Endothelial cell of umbilical vein (primary cell): ENCODE results near the gene NFATC1. TPM values are rescaled to one million over a fixed set of nuclear protein-coding genes. Genes with fewer than 3 reads are reported as not detected.

ENCODE experiments used
- BruUV-seq: library from RNA; stranded (reverse); fragments of 400-500 nt; replicated peaks from 2 replicates; lab custom pipeline; 2021; lab: Mats Ljungman, UMichigan
- CTCF ChIA-PET: fragments of 300-600, 350-600 bp; sonication (Branson Sonifier 250); formaldehyde crosslinking; loops from one replicate; lab custom pipeline; 2021; ENCODE audit warnings: antibody characterized with exemption, inconsistent platforms; lab: Charles Lee
- POLR2A ChIA-PET: fragments of 300-600, 350-600 bp; sonication (Branson Sonifier 250); formaldehyde crosslinking; loops from one replicate; lab custom pipeline; 2021; ENCODE audit warnings: antibody characterized with exemption, inconsistent platforms; lab: Charles Lee
- DNase-seq: peaks from one replicate; pipeline ENCODE4 v3.0.0-alpha.2; 2011; ENCODE audit warnings: low read depth, low spot score
- FAIRE-seq: peaks from 2 replicates; lab custom pipeline; 2011; peaks lifted over from hg19 to GRCh38; lab: Jason Lieb, UNC
- H2AFZ ChIP-seq: 2 replicates; pipeline ENCODE4 v1.6.0; 2012; ENCODE audit warnings: low read depth, low read length, control low read depth, inconsistent platforms
- H3K27ac ChIP-seq: 2 replicates; pipeline ENCODE4 v1.5.1; 2011; ENCODE audit warnings: low read depth, mild to moderate bottlenecking, control low read depth, low read length, moderate library complexity; ENCODE audit not compliant: insufficient read depth
- H3K27me3 ChIP-seq, 2 experiments: 2 replicates each; pipeline versions ENCODE4 v1.6.0 to v1.6.1; 2011; ENCODE audit warnings: low read length in 2 of 2, mixed read lengths in 1 of 2; ENCODE audit not compliant: control insufficient read depth in 2 of 2, insufficient read depth in 2 of 2
- H3K36me3 ChIP-seq, 2 experiments: 2 replicates in 1 of 2; 3 replicates in 1 of 2; pipeline ENCODE4 v1.5.1; 2011; ENCODE audit warnings: low read length in 2 of 2, mild to moderate bottlenecking in 1 of 2, moderate library complexity in 1 of 2; ENCODE audit not compliant: control insufficient read depth in 2 of 2, insufficient read depth in 2 of 2; ENCODE audit errors: extremely low read depth in 1 of 2
- H3K4me1 ChIP-seq: 3 replicates; pipeline ENCODE4 v1.5.1; 2011; ENCODE audit warnings: mild to moderate bottlenecking, low read length; ENCODE audit not compliant: control insufficient read depth, insufficient read depth; ENCODE audit errors: extremely low read depth
- H3K4me2 ChIP-seq: 2 replicates; pipeline ENCODE4 v1.6.1; 2011; ENCODE audit warnings: low read length, control low read depth, mixed read lengths; ENCODE audit not compliant: insufficient read depth
- H3K4me3 ChIP-seq, 3 experiments: fragments of 200-600 bp in 1 of 3; sonication (generic), shearing (Covaris generic) in 1 of 3; replicated peaks in 1 of 3; 2 replicates each; pipeline ENCODE4 v1.5.1; 2011 to 2016; ENCODE audit warnings: control low read depth in 3 of 3, low read length in 3 of 3, mild to moderate bottlenecking in 2 of 3, inconsistent platforms in 1 of 3, low read depth in 1 of 3, moderate library complexity in 1 of 3; ENCODE audit not compliant: insufficient read depth in 1 of 3
- H3K79me2 ChIP-seq: 2 replicates; pipeline ENCODE4 v1.6.0; 2012; ENCODE audit warnings: low read length, inconsistent platforms; ENCODE audit not compliant: control insufficient read depth, insufficient read depth
- H3K9ac ChIP-seq: replicated peaks from 2 replicates; pipeline ENCODE3; 2011; ENCODE audit warnings: low read length, control low read depth; ENCODE audit not compliant: insufficient read depth; ENCODE audit errors: extremely low read depth
- H3K9me1 ChIP-seq: replicated peaks from 3 replicates; pipeline ENCODE4 v1.6.0; 2011; ENCODE audit warnings: mild to moderate bottlenecking, low read length; ENCODE audit not compliant: control insufficient read depth, insufficient read depth; ENCODE audit errors: extremely low read depth
- H3K9me3 ChIP-seq: replicated peaks from 2 replicates; pipeline ENCODE4 v1.5.1; 2012; ENCODE audit warnings: low read length, inconsistent platforms; ENCODE audit not compliant: control insufficient read depth, insufficient read depth
- H4K20me1 ChIP-seq: replicated peaks from 2 replicates; pipeline ENCODE3; 2011; ENCODE audit warnings: mild to moderate bottlenecking, low read length; ENCODE audit not compliant: control insufficient read depth, insufficient read depth; ENCODE audit errors: extremely low read depth
- EZH2 ChIP-seq: IDR thresholded peaks from 2 replicates; pipeline ENCODE4 v1.6.1; 2012; ENCODE audit warnings: borderline replicate concordance, low read depth, mild to moderate bottlenecking, moderate library complexity, low read length, inconsistent platforms; ENCODE audit not compliant: severe bottlenecking
- FOS ChIP-seq: IDR thresholded peaks from 2 replicates; pipeline ENCODE4 v1.6.1; 2011; ENCODE audit warnings: mild to moderate bottlenecking, low read length, moderate library complexity, borderline replicate concordance; ENCODE audit not compliant: insufficient read depth
- GATA2 ChIP-seq: IDR thresholded peaks from 2 replicates; pipeline ENCODE4 v1.7.0; 2011; ENCODE audit warnings: low read depth, mild to moderate bottlenecking, moderate library complexity, mixed read lengths, low read length; ENCODE audit not compliant: insufficient read length, insufficient read depth
- MYC ChIP-seq: IDR thresholded peaks from one replicate; pipeline ENCODE4 v1.6.1; 2011; ENCODE audit warnings: mild to moderate bottlenecking, low read depth, low read length
- POLR2A ChIP-seq: IDR thresholded peaks from 2 replicates; pipeline ENCODE4 v1.6.1; 2012; ENCODE audit warnings: low read depth, mild to moderate bottlenecking, control low read depth, low read length
- POLR2AphosphoS5 ChIP-seq: IDR thresholded peaks from 2 replicates; pipeline ENCODE4 v1.6.1; 2012; ENCODE audit warnings: low read depth, mild to moderate bottlenecking, control low read depth, low read length, moderate library complexity; ENCODE audit not compliant: insufficient read depth
- dilution Hi-C: fragments of 300-500 bp; cut with MboI; formaldehyde crosslinking; loops from one replicate; pipeline ENCODE4 v1.15.0; 2019; ENCODE audit warnings: low sequenced_read_pairs; ENCODE audit not compliant: extremely low pct_ligation_motif_present
- intact Hi-C: fragments of 100-400 bp; cut with micrococcal nuclease; formaldehyde crosslinking; loops from one replicate; pipeline ENCODE4 v1.10.0; 2022
- polyA plus RNA-seq, 4 experiments: library from polyadenylated mRNA; depleted of rRNA in 3 of 4; stranded (reverse) in 3 of 4; unstranded in 1 of 4; fragments of >200 nt; gene quantifications; 2 replicates each; pipeline versions ENCODE4 v1.2.1 to v1.2.3, GENCODE V29; 2011 to 2012; ENCODE audit warnings: missing spikeins in 1 of 4
- total RNA-seq: library from RNA; stranded (reverse); gene quantifications from 2 replicates; pipeline ENCODE4 v1.2.3, GENCODE V29; 2021
- TF ChIP-seq, protein P1 (sequence below), 2 donors: IDR thresholded peaks; 1 replicate in 1 of 2; 2 replicates in 1 of 2; pipeline ENCODE4 v1.5.1; 2011; ENCODE audit warnings: low read length in 2 of 2, mild to moderate bottlenecking in 2 of 2, moderate library complexity in 2 of 2, control low read depth in 1 of 2, inconsistent platforms in 1 of 2, low read depth in 1 of 2; ENCODE audit not compliant: insufficient read depth in 1 of 2; ENCODE audit errors: extremely low read depth in 1 of 2

Gene NFATC1
- total and polyA plus RNA-seq, 2 donors (not counting 3 experiments of a cell fraction or from before 2014, with no cell fraction given) = 11.1 to 30.0 TPM

- ChIA-PET POLR2A (no interaction called here), CTCF (no interaction called here)
- no peak overlapping the region for H2AFZ ChIP-seq
- no peak overlapping the region for H3K4me2 ChIP-seq
- TF ChIP-seq EZH2 (no peak), POLR2AphosphoS5 (no peak), FOS (no peak), POLR2A (no peak), GATA2 (no peak), MYC (no peak)
- TF ChIP-seq, protein P1, sequence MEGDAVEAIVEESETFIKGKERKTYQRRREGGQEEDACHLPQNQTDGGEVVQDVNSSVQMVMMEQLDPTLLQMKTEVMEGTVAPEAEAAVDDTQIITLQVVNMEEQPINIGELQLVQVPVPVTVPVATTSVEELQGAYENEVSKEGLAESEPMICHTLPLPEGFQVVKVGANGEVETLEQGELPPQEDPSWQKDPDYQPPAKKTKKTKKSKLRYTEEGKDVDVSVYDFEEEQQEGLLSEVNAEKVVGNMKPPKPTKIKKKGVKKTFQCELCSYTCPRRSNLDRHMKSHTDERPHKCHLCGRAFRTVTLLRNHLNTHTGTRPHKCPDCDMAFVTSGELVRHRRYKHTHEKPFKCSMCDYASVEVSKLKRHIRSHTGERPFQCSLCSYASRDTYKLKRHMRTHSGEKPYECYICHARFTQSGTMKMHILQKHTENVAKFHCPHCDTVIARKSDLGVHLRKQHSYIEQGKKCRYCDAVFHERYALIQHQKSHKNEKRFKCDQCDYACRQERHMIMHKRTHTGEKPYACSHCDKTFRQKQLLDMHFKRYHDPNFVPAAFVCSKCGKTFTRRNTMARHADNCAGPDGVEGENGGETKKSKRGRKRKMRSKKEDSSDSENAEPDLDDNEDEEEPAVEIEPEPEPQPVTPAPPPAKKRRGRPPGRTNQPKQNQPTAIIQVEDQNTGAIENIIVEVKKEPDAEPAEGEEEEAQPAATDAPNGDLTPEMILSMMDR (IDR thresholded peaks at IDR 0.05; ENCODE audit: extremely low read depth in 1 of 2, insufficient read depth in 1 of 2, low read depth in 1 of 2, low read length in 2 of 2) = no peak
- no peak overlapping the region for H3K9ac ChIP-seq
- H3K79me2 ChIP-seq = no peaks in the 10 kb centered on the region
- FAIRE-seq = no peak
- no peak overlapping the region for H3K27ac ChIP-seq
- intact Hi-C loops (no loop called here), dilution Hi-C loops (no loop called here)
- H3K9me1 ChIP-seq = no peaks in the 10 kb centered on the region
- no peaks in the 10 kb centered on the region for H3K36me3 ChIP-seq
- no peaks in the 10 kb centered on the region for H3K27me3 ChIP-seq
- H4K20me1 ChIP-seq = no peaks in the 10 kb centered on the region
- H3K9me3 ChIP-seq = no peaks in the 10 kb centered on the region
- no peak overlapping the region for H3K4me3 ChIP-seq
- BruUV-seq = no TSS peak
- H3K4me1 ChIP-seq = peaks cover 9% of the 10 kb centered on the region
- no peak for DNase-seq
These were observed 176.5 kb downstream of the NFATC1 start for GRCh38 chr18:79572093-79572780.
